ENCODE data around the gene CAPN10.
"Not testable (repeated sequence)": the region's sequence is repeated elsewhere in the genome, so short reads cannot be mapped to it uniquely, and the experiment has no call there.

The CAPN10 gene, protein sequence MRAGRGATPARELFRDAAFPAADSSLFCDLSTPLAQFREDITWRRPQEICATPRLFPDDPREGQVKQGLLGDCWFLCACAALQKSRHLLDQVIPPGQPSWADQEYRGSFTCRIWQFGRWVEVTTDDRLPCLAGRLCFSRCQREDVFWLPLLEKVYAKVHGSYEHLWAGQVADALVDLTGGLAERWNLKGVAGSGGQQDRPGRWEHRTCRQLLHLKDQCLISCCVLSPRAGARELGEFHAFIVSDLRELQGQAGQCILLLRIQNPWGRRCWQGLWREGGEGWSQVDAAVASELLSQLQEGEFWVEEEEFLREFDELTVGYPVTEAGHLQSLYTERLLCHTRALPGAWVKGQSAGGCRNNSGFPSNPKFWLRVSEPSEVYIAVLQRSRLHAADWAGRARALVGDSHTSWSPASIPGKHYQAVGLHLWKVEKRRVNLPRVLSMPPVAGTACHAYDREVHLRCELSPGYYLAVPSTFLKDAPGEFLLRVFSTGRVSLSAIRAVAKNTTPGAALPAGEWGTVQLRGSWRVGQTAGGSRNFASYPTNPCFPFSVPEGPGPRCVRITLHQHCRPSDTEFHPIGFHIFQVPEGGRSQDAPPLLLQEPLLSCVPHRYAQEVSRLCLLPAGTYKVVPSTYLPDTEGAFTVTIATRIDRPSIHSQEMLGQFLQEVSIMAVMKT

DNA sequence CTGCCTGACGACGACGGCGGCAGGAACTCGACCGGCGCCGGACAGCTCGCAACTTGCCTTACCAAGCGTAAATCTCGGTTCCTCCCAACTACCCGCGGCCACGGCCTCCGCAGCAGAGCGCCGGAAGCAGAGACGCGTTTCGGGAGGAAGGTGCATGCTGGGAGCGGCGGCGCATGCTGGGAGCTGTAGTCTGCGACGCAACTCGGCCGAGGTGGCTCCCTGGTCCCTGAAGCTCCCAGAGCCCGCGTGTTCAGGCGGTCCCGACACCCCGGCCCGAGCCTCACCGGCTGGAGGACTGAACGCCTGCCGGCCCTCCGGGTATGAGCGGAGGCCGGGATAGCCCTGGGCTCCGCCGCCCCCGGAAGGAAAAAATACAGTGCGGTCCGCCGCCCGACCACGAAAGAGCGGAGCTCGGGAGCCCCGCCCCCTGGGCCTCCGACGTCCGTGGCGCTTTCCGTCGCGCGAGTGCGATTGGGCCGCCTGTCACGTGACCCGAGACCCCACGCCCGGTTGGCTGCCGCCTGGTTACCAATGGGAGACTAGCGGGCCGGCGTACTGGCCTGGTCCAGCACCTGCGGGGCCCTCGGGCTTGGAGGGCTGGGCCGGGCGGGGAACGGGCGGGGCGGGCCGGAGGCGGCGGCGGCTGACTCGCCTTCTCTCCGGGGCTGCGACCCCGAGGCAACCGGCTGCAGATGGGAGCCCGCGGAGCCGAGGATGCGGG lies at the start of gene CAPN10:
TSS of gene CAPN10 (plus strand) at position 537 of the 721 bp plus-strand sequence. CDS start at position 715, 178 bp downstream.
- DNase-seq: peak; percentile 95

DNA sequence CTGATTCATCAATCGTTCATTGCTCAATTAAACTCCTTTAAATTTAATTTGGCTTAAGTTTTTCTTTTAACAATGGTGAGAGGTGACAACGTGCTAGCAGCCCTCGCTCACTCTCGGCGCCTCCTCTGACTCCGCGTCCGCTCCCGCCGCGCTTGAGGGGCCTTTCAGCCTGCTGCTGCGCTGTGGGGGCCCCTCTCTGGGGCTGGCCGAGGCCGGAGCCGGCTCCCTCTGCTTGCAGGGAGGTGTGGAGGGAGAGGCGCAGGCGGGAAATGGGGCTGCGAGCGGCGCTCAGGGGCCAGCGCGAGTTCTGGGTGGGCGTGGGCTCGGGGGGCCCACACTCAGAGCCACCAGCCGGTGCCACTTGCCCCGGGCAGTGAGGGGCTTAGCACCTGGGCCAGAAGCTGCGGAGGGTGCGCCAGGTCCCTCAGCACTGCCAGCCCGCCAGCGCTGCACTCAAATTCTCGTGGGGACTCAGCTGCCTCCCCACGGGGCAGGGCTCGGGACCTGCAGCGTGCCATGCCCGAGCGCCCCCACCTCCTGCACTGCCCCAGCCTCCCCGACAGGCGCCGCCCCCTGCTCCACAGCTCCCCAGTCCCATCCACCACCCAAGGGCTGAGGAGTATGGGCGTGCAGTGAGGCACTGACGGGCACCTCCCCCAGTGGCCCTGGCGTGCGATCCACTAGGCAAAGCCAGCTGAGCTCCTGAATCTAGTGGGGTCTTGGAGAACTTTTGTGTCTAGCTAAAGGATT lies 48.3 kb upstream of the CAPN10 start:
- DNase-seq: no peak

DNA sequence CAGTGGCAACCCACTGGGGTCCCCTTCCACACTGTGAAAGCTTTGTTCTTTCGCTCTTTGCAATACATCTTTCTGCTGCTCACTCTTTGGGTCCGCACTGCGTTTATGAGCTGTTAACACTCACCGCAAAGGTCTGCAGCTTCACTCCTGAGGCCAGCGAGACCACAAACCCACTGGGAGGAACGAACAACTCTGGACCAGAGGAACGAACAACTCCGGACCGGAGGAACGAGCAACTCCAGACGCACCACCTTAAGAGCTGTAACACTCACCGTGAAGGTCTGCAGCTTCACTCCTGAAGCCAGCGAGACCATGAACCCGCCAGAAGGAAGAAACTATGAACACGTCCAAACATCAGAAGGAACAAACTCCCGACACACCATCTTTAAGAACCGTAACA lies 47.4 kb upstream of the CAPN10 start:
- not testable (repeated sequence) for DNase-seq

DNA sequence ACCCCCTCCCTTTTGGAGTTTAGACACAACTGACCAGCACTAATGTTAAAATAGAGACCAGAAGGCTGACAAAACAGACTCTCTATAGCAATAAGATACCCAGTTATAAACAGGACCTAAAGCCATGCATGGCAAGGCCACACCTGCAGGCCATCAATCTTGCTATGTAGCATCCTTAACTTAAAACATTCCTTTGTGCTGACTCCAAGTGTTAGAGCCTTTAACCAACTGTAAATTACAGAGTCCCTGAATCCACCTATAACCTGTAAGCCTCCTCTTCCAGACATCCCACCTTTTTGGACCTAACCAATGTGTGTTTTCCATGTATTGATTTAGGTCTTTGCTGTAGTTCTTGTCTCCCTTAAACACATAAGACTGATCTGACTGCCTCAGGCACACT lies 46.6 kb upstream of the CAPN10 start:
- no peak for DNase-seq

DNA sequence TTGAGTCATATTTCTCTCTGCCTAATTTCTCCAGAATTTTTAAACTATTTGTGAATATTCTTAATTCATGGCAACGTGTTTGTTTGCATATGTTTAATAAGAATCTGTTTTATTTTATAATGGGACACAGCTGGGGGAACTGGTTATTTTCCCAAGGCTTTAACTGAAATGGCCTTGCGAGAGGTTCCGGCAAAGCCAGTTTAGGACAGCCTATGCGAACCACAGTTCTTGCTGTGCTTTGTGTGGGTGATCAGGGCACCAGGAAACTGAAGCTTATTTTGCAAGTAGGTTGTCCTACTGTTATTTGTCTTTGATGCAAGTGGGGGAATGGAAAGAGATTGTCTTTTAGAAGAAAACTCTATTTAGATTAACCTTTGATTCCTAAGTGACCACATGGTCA lies 35.2 kb upstream of the CAPN10 start:
- no peak for DNase-seq

DNA sequence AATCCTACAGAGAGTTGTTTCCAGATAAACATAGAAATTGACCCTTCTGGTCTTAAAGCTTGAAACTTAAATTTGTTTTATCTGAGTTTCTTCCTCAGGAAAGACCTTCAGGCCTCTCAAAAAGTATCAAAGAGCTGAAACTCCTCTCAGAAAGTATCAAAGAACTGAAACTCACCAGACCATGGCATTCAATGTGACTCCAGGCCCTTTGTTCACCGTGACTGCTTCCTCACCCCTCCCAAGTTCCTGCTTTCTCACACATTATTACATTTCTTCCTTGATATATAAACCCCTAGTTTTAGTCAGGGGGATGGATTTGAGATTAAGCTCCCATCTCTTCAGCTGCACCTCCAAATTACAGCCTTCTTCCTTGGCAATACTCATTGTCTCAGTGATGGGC lies 34.7 kb upstream of the CAPN10 start:
- DNase-seq: no peak

DNA sequence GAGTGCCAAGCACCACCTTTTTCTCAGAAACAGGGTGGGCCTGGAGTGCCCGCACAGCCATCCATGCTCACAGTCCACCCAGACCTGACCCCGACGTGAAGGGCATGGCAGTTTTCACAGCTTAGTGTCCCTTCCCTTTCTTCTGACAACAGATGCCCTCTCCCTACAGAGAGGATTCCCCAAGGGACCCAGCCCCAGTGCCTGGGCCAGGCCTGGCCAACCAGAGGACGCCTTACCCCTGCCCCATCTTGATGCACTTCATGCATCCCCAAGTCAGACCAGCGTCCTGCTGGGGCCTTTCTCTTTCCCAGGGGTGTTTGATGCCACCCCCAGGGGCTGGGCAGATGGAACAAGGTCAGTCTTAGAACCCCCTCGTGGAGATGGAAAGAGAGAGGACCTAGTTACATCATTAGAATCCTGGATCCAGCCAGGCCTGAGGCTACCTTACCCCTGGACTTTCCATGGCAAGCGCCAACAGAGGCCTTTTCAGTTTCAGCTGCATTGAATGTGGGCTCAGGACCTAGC lies 32.5 kb upstream of the CAPN10 start:
- no peak for DNase-seq

DNA sequence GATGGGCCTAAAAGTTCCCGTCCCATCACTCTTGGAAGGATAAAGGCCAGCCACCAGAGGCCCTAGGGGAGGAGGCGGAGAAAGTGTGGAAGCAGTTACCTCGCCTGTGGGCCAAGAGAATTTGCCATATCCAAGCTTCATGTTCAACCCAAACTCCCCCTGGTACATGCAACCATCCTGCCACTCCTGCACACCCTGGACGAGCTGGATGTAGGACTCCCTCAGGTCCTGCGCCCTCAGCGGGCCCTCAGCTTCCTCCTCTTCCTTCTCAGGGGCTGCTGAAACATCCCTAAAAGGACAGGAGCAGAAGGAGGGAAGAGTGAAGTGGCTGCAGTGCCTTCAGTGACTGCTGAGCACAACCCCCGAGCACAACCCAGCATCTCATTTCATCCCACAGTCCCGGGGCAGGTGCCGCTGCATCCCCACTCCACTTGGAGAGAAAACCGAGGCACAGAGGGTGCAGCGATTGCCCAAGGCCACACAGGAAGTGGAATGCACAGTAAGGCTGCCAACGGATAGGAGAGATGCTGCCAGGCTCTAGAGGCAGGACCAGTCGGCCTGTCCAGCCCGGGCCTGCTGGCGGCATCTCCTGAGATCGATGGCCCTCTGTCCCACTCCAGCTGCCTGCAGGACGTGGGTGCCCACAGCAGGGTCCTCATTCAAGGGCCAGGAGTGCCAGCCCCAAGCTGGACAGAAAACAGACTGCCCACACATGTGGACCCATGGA lies 31.6 kb upstream of the CAPN10 start:
- DNase-seq: no peak

DNA sequence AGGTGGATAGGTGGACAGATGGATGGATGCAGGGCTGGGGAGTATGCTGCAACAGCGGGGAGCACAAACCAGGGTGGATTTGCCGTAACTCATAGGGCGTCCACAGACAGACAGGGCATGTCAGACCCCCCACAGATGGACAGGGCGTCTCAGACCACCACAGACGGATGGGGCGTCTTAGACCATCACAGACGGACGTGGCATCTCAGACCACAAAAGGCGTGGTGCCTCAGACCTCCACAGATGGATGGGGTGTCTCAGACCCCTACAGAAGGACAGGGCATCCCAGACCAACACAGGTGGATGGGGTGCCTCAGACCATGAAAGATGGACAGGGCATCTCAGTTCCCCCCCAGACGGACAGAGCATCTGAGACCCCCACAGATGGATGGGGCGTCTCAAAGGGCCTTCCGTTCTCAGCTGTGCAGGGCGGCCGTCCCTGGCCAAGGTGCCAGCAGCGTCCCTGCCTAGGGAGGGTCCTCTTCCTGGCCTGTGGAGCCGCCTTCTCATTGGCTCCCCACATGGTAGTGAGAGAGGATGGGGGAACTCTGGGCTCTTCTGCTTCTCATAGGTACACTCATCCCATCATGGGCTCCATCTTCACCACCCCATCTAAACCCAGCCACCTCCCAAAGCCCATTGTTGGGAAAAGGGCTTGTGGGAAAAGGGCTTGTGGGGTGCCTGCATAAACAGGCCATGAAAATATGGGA lies 30.8 kb upstream of the CAPN10 start:
- DNase-seq: no peak

DNA sequence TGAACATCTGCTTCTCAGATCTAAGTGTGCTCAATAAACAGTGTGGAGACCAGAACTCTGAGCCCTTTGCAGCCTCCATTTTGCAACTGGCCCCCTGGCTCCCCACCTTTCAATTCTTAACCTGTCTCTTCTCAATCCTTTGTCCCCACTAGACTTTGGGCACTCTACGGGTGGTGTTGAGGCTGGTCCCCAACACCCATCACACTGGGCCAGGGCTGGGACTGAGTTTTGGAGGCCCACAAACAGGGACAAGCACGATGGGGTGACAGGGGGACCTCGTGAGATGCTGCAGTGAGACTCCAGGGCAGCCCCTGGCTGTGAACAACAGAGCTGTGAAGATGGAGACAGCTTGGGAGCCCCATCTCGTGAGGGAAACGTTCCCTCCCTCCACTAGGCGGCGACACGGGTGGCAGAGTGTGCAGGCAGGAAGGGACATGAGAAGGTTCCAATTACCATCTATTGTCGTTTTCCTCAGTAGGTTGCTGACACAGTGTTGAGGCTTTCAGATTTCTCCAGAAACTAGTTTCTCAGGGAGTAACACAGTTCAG lies 29.9 kb upstream of the CAPN10 start:
- peak; percentile 63 for DNase-seq

DNA sequence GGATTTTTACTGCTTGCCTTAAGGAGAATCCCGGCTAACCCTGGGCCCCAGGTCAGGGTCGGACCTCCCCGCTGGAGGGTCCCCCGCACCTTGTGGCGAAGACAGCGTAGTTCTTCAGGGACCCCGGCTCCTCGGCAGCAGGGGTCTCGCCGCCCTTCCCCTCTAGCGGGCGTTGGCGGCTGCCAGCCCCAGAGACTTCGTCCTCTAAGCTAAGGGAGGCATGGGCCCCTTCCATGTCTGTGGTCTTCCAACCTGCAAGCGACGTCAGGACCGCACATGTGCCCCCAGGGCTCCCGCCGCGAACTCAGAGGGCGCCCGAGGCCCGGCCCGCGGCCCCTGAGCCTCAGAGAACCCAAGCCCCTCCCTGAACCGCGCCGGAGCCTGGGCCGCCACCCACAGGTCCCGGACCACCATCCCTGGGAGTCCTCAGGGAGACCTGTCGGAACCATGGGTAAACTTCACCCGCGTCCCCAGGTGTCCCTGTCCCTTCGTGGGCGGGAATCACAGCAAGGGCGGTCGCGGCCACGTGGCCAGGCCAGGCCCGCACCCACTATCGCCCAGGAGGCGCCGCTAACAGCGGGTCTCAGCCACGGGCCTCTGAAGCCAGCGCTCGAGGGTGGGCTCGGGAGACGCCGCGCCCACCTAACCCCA lies 29.3 kb upstream of the CAPN10 start:
- DNase-seq: no peak

DNA sequence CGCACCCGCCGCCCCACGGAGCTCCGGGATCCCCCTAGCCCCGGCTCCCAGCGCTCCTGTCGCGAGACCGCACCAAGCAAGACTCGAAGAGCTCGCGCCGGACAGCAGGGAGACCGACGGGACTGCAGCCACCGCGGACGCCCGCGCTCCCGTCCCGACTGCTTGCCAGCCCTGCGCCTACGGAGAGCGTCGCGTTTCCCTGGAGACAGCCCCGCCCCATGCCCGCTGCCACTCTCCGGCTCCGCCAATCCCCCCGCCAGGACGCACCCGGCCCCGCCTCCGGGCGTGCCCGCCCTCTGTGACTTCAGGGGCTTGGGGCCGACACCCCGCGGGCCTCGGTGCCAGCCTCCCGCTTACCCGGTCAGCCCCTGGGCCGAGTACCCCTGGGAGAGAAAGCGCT lies 28.7 kb upstream of the CAPN10 start, which contains the start of gene ANKMY1:
TSS of gene ANKMY1 (minus strand) at position 181 of the 400 bp plus-strand sequence. CDS start 653 bp downstream, outside the sequence.
- DNase-seq: peak; percentile 68

DNA sequence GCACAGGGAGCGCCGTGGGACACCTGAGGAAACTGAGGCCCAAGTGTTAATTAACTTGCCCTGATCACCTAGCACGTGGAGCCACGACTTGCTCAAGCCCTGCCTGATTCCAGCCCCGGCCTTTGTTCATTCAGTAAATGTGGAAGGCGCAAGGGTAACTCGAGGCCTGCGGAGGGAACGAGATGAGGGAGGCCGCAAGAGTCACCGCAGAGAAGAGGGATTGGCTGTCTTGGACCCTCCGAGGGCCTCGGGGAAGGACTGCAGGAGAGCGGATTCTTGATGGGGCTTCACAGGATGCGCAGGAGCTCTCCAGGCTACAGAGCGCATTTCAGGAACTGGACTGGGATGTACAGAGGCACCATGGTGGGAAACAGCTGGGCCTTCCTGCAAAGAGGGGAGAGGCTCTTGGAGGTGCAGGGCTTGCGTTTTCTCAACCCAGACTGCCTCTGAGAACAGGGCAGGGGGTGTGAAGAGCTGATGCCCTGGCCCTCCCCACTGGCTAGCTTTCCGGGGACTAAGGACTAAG lies 28.2 kb upstream of the CAPN10 start:
- DNase-seq: no peak

DNA sequence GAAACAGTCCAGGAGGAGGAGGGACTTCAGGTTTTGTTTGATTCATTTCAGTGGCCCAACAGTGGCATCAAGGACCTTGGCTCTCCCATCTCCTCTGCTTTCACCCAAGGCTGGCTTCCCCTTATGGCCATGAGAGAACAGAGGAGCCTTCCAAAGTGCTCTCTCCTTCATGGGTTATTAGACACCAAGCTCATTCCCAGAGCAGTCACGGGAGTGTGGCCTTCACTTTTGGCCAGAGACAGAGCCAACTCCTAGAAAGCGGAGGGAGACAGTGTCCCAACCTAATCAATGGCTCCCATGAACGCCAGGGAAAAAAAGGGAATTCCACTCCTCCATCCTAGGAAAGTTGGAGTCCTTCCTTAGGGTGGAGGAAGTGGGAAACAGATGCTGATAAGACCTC lies 27.2 kb upstream of the CAPN10 start:
- no peak for DNase-seq

DNA sequence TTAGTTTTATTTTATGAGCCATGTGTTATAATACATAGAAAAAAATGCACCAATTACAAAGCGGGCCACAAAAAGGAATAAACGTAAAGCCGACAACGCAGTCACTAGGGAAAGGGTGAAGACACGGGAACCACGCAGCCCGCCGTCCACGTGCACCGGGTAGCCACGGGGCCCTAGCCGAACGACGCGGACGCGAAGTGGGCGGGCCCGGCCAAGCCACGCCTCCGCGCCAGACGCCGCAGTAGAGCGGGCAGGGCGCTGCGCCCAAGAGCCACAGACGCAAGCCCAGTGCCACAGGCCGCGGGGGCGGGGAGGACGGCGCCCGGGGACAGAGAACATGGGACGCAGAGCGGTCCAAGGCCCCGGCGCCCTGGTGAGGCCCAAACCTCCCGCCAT lies 26.5 kb upstream of the CAPN10 start, which contains the start of gene DUSP28:
TSS of gene DUSP28 (plus strand) at position 274 of the 396 bp plus-strand sequence. CDS start 328 bp downstream, outside the sequence.
- peak; percentile 89 for DNase-seq

DNA sequence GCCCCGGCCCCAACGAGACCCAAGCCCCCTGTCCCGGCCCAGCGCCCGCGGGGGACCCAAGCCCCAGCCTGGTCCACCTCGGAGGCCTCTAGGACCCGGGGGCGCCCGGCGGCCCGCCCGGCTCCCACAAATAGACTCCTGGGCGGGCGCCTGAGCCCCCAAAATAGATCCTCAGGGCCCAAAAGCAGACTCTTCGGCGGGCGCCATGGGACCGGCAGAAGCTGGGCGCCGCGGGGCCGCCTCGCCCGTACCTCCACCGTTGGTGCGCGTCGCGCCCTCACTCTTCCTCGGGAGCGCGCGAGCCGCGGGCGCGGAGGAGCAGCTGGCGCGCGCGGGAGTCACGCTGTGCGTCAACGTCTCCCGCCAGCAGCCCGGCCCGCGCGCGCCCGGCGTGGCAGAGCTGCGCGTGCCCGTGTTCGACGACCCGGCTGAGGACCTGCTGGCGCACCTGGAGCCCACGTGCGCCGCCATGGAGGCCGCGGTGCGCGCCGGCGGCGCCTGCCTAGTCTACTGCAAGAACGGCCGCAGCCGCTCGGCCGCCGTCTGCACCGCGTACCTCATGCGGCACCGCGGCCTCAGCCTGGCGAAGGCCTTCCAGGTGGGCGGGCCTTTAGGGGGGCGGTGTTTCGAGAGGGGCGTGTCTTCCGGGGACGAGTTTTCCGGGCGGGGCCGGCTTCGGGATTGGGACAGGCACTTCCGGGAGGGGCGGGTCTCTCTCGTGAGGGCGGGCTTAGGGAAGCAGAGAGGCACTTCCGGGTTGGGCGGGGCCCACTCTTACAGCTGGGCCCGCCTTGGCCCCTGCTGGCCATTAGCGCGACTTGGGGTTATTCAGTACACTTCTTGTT lies 25.8 kb upstream of the CAPN10 start:
- peak; percentile 100 for DNase-seq

DNA sequence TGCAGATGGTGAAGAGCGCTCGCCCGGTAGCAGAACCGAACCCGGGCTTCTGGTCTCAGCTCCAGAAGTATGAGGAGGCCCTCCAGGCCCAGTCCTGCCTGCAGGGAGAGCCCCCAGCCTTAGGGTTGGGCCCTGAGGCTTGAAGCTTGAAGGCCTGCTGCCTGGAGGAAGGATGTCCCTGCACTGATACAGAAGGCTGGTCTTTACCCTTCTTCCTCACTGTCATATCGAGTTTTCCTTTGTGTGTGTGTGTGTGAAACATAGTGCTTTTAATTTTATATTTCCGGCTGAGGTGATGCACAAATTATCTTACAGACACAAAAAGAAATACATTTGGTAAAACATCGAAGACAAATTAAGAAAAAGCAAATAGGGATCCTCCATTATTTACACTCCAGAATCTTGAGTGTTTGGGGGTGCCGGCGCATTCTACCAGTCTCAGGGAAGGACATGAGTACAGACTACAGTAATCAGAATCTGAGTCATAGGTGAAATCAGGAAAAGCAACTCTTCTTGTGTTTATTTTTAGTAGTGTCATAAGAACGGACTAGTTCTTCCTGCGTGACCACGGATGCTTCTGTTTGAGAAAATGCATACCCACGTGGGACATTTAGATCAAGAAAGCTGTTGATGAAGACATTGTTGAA lies 25.1 kb upstream of the CAPN10 start:
- no peak for DNase-seq

DNA sequence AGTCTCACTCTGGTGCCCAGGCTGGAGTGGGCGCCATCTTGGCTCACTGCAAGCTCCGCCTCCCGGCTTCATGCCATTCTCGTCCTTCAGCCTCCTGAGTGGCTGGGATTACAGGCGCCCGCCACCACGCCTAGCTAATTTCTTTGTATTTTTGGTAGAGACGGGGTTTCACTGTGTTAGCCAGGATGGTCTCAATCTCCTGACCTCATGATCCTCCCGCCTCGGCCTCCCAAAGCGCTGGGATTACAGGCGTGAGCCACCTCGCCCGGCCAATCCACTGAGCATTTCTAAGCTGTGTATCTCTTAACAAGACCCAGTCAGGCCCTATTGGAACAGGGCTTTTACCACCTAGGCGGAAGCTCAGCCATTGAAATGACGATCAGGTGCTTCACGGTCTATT lies 23.3 kb upstream of the CAPN10 start:
- not testable (repeated sequence) for DNase-seq
